ENCODE measurements around the gene OR2Y1. TPM values are rescaled to one million over a fixed set of nuclear protein-coding genes. Genes with fewer than 3 reads are reported as not detected.
"Not testable (repeated sequence)": the region's sequence is repeated elsewhere in the genome, so short reads cannot be mapped to it uniquely, and the experiment has no call there.

OR2Y1 gene
- total RNA-seq, 1 donor from 2014 or later = not detected

- intact Hi-C loops (cut with micrococcal nuclease) = no loop called here
- H3K4me3 Mint-ChIP-seq = no peak overlapping the region
- H3K27ac Mint-ChIP-seq = no peak overlapping the region
- H3K27me3 Mint-ChIP-seq (ENCODE audit: insufficient read depth) = no peaks in the 10 kb centered on the region
- no peak for DNase-seq (ENCODE audit: low spot score)
- no peaks in the 10 kb centered on the region for H3K4me1 Mint-ChIP-seq (ENCODE audit: low read depth)
- H3K36me3 Mint-ChIP-seq (ENCODE audit: low read depth) = no peaks in the 10 kb centered on the region
- H3K9me3 Mint-ChIP-seq = no peaks in the 10 kb centered on the region
Measured at GRCh38 chr5:180777475-180777874, 37.6 kb upstream of the OR2Y1 start.

- no peaks in the 10 kb centered on the region for H3K36me3 Mint-ChIP-seq (ENCODE audit: low read depth)
- H3K9me3 Mint-ChIP-seq = peaks cover 4% of the 10 kb centered on the region
- no peak overlapping the region for H3K4me3 Mint-ChIP-seq
- no peaks in the 10 kb centered on the region for H3K27me3 Mint-ChIP-seq (ENCODE audit: insufficient read depth)
- DNase-seq (ENCODE audit: low spot score) = no peak
- intact Hi-C loops (cut with micrococcal nuclease) = no loop called here
- H3K27ac Mint-ChIP-seq = no peak overlapping the region
- H3K4me1 Mint-ChIP-seq (ENCODE audit: low read depth) = no peaks in the 10 kb centered on the region
Measured at GRCh38 chr5:180776376-180776775, 36.5 kb upstream of the OR2Y1 start.

GRCh38 chr5:180775624-180776023, 35.8 kb upstream of the OR2Y1 start:
- DNase-seq (ENCODE audit: low spot score) = no peak
- H3K27ac Mint-ChIP-seq = no peak overlapping the region
- intact Hi-C loops (cut with micrococcal nuclease) = no loop called here
- no peak overlapping the region for H3K4me3 Mint-ChIP-seq
- peaks cover 4% of the 10 kb centered on the region for H3K9me3 Mint-ChIP-seq
- H3K36me3 Mint-ChIP-seq (ENCODE audit: low read depth) = no peaks in the 10 kb centered on the region
- H3K4me1 Mint-ChIP-seq (ENCODE audit: low read depth) = no peaks in the 10 kb centered on the region
- H3K27me3 Mint-ChIP-seq (ENCODE audit: insufficient read depth) = no peaks in the 10 kb centered on the region

GRCh38 chr5:180771839-180772238, 32.0 kb upstream of the OR2Y1 start:
- no peak overlapping the region for H3K4me3 Mint-ChIP-seq

GRCh38 chr5:180769821-180770220, 30.0 kb upstream of the OR2Y1 start:
- Mint-ChIP-seq H3K4me1 (ENCODE audit: low read depth) (no peaks in the 10 kb centered on the region), H3K36me3 (ENCODE audit: low read depth) (no peaks in the 10 kb centered on the region), H3K27ac (no peak overlapping the region), H3K9me3 (peaks cover 4% of the 10 kb centered on the region), H3K27me3 (ENCODE audit: insufficient read depth) (peaks cover 11% of the 10 kb centered on the region), H3K4me3 (no peak overlapping the region)
- intact Hi-C loops (cut with micrococcal nuclease) = no loop called here
- no peak for DNase-seq (ENCODE audit: low spot score)

More at GRCh38 chr5:180771839-180772238, 32.0 kb upstream of the OR2Y1 start:
- intact Hi-C loops (cut with micrococcal nuclease) = no loop called here
- no peaks in the 10 kb centered on the region for H3K36me3 Mint-ChIP-seq (ENCODE audit: low read depth)
- DNase-seq (ENCODE audit: low spot score) = no peak
- H3K27ac Mint-ChIP-seq = no peak overlapping the region
- peaks cover 4% of the 10 kb centered on the region for H3K9me3 Mint-ChIP-seq
- H3K4me1 Mint-ChIP-seq (ENCODE audit: low read depth) = no peaks in the 10 kb centered on the region
- H3K27me3 Mint-ChIP-seq (ENCODE audit: insufficient read depth) = peaks cover 6% of the 10 kb centered on the region

- peaks cover 13% of the 10 kb centered on the region for H3K27me3 Mint-ChIP-seq (ENCODE audit: insufficient read depth)
- no peaks in the 10 kb centered on the region for H3K36me3 Mint-ChIP-seq (ENCODE audit: low read depth)
Measured at GRCh38 chr5:180755601-180756000, 15.7 kb upstream of the OR2Y1 start.

GRCh38 chr5:180744253-180744652, 4.4 kb upstream of the OR2Y1 start:
- DNase-seq (ENCODE audit: low spot score) = no peak
- Mint-ChIP-seq H3K9me3 (no peaks in the 10 kb centered on the region), H3K27me3 (ENCODE audit: insufficient read depth) (peaks cover 2% of the 10 kb centered on the region), H3K4me3 (no peak overlapping the region), H3K36me3 (ENCODE audit: low read depth) (no peaks in the 10 kb centered on the region), H3K4me1 (ENCODE audit: low read depth) (no peaks in the 10 kb centered on the region), H3K27ac (no peak overlapping the region)
- intact Hi-C loops (cut with micrococcal nuclease) = no loop called here

More at GRCh38 chr5:180755601-180756000, 15.7 kb upstream of the OR2Y1 start:
- H3K4me3 Mint-ChIP-seq = no peak overlapping the region
- no peak for DNase-seq (ENCODE audit: low spot score)
- intact Hi-C loops (cut with micrococcal nuclease) = no loop called here
- H3K27ac Mint-ChIP-seq = no peak overlapping the region
- H3K9me3 Mint-ChIP-seq = peaks cover 11% of the 10 kb centered on the region
- no peaks in the 10 kb centered on the region for H3K4me1 Mint-ChIP-seq (ENCODE audit: low read depth)

GRCh38 chr5:180742727-180743126, 2.9 kb upstream of the OR2Y1 start:
- no peak for DNase-seq (ENCODE audit: low spot score)

GRCh38 chr5:180740953-180741352, 1.1 kb upstream of the OR2Y1 start:
- not testable (repeated sequence) for H3K4me3 Mint-ChIP-seq, H3K27ac Mint-ChIP-seq

More at GRCh38 chr5:180742727-180743126, 2.9 kb upstream of the OR2Y1 start:
- H3K27ac Mint-ChIP-seq = no peak overlapping the region
- H3K27me3 Mint-ChIP-seq (ENCODE audit: insufficient read depth) = peaks cover 2% of the 10 kb centered on the region
- H3K36me3 Mint-ChIP-seq (ENCODE audit: low read depth) = no peaks in the 10 kb centered on the region
- no peaks in the 10 kb centered on the region for H3K4me1 Mint-ChIP-seq (ENCODE audit: low read depth)
- H3K4me3 Mint-ChIP-seq = no peak overlapping the region
- no peaks in the 10 kb centered on the region for H3K9me3 Mint-ChIP-seq
- intact Hi-C loops (cut with micrococcal nuclease) = no loop called here

GRCh38 chr5:180739271-180739670, 587 bp downstream of the OR2Y1 start:
- peaks cover 6% of the 10 kb centered on the region for H3K27me3 Mint-ChIP-seq (ENCODE audit: insufficient read depth)
- H3K36me3 Mint-ChIP-seq (ENCODE audit: low read depth) = no peaks in the 10 kb centered on the region
- H3K4me3 Mint-ChIP-seq = no peak overlapping the region
- intact Hi-C loops (cut with micrococcal nuclease) = no loop called here
- no peak for DNase-seq (ENCODE audit: low spot score)
- H3K27ac Mint-ChIP-seq = no peak overlapping the region
- H3K9me3 Mint-ChIP-seq = no peaks in the 10 kb centered on the region
- H3K4me1 Mint-ChIP-seq (ENCODE audit: low read depth) = no peaks in the 10 kb centered on the region

More at GRCh38 chr5:180740953-180741352, 1.1 kb upstream of the OR2Y1 start:
- intact Hi-C loops (cut with micrococcal nuclease); H3K27me3 Mint-ChIP-seq (ENCODE audit: insufficient read depth); H3K4me1 Mint-ChIP-seq (ENCODE audit: low read depth); H3K9me3 Mint-ChIP-seq; H3K36me3 Mint-ChIP-seq (ENCODE audit: low read depth); DNase-seq (ENCODE audit: low spot score): not testable (repeated sequence)

- Mint-ChIP-seq H3K9me3 (no peaks in the 10 kb centered on the region), H3K4me3 (no peak overlapping the region), H3K36me3 (ENCODE audit: low read depth) (no peaks in the 10 kb centered on the region), H3K27ac (no peak overlapping the region), H3K27me3 (ENCODE audit: insufficient read depth) (peaks cover 11% of the 10 kb centered on the region), H3K4me1 (ENCODE audit: low read depth) (no peaks in the 10 kb centered on the region)
- intact Hi-C loops (cut with micrococcal nuclease) = no loop called here
- DNase-seq (ENCODE audit: low spot score) = no peak
Measured at GRCh38 chr5:180736536-180736935, 3.3 kb downstream of the OR2Y1 start.

- peaks cover 8% of the 10 kb centered on the region for H3K4me1 Mint-ChIP-seq (ENCODE audit: low read depth)
- H3K36me3 Mint-ChIP-seq (ENCODE audit: low read depth) = no peaks in the 10 kb centered on the region
- DNase-seq (ENCODE audit: low spot score) = no peak
- peaks cover 2% of the 10 kb centered on the region for H3K27me3 Mint-ChIP-seq (ENCODE audit: insufficient read depth)
- no peak overlapping the region for H3K4me3 Mint-ChIP-seq
- no peak overlapping the region for H3K27ac Mint-ChIP-seq
- intact Hi-C loops (cut with micrococcal nuclease) = no loop called here
- no peaks in the 10 kb centered on the region for H3K9me3 Mint-ChIP-seq
Measured at GRCh38 chr5:180724944-180725343, 14.9 kb downstream of the OR2Y1 start.

GRCh38 chr5:180723936-180724335, 15.9 kb downstream of the OR2Y1 start:
- no peak overlapping the region for H3K27ac Mint-ChIP-seq
- no peaks in the 10 kb centered on the region for H3K36me3 Mint-ChIP-seq (ENCODE audit: low read depth)
- H3K4me1 Mint-ChIP-seq (ENCODE audit: low read depth) = peaks cover 8% of the 10 kb centered on the region
- intact Hi-C loops (cut with micrococcal nuclease) = no loop called here
- H3K27me3 Mint-ChIP-seq (ENCODE audit: insufficient read depth) = no peaks in the 10 kb centered on the region
- H3K4me3 Mint-ChIP-seq = no peak overlapping the region
- DNase-seq (ENCODE audit: low spot score) = no peak
- no peaks in the 10 kb centered on the region for H3K9me3 Mint-ChIP-seq

GRCh38 chr5:180720486-180720885, 19.4 kb downstream of the OR2Y1 start:
- Mint-ChIP-seq H3K4me1 (ENCODE audit: low read depth) (peaks cover 18% of the 10 kb centered on the region), H3K9me3 (no peaks in the 10 kb centered on the region), H3K36me3 (ENCODE audit: low read depth) (no peaks in the 10 kb centered on the region), H3K27ac (no peak overlapping the region), H3K4me3 (no peak overlapping the region), H3K27me3 (ENCODE audit: insufficient read depth) (peaks cover 5% of the 10 kb centered on the region)
- intact Hi-C loops (cut with micrococcal nuclease) = no loop called here
- no peak for DNase-seq (ENCODE audit: low spot score)
